Activated naive CD4-positive, alpha-beta T cell treated with anti-CD3 and anti-CD28 coated beads, Interleukin-2, amount 10 ng/mL, durations not matched to agents 7 days and 5 days (primary cell): ENCODE measurements around the gene RPUSD1.

ENCODE experiments used
- CTCF ChIA-PET: fragments of 350-600 bp; sonication (Branson Sonifier 250); formaldehyde crosslinking; loops from one replicate; lab custom pipeline; 2021; ENCODE audit warnings: antibody characterized with exemption; lab: Charles Lee
- DNase-seq: peaks from one replicate; pipeline ENCODE4 v3.0.0-alpha.2; 2020
- H3K27ac Mint-ChIP-seq: one replicate; pipeline ENCODE4 v1.8.0; 2021; ENCODE audit warnings: mild to moderate bottlenecking, moderate library complexity, mixed read lengths
- H3K27me3 Mint-ChIP-seq: one replicate; pipeline ENCODE4 v1.8.0; 2021; ENCODE audit warnings: mild to moderate bottlenecking, mixed read lengths
- H3K36me3 Mint-ChIP-seq: one replicate; pipeline ENCODE4 v1.8.0; 2021; ENCODE audit warnings: mixed read lengths
- H3K4me1 Mint-ChIP-seq: one replicate; pipeline ENCODE4 v1.8.0; 2021; ENCODE audit warnings: mixed read lengths
- H3K4me3 Mint-ChIP-seq: one replicate; pipeline ENCODE4 v1.8.0; 2021; ENCODE audit warnings: mild to moderate bottlenecking, moderate library complexity, mixed read lengths
- H3K9me3 Mint-ChIP-seq: one replicate; pipeline ENCODE4 v1.8.0; 2021; ENCODE audit warnings: mixed read lengths

RPUSD1 gene

GRCh38 chr16:736936-737481, 51.2 kb downstream of the RPUSD1 start:
- no peaks in the 10 kb centered on the region for H3K9me3 Mint-ChIP-seq
- peaks cover 28% of the 10 kb centered on the region for H3K4me1 Mint-ChIP-seq
- CTCF ChIA-PET, result interaction anchor here (1.4 to 1.5 kb wide), 3 partner anchors 11 to 16 kb away, joined by 3 to 4 read pairs (median 3); partner anchors contain the start of genes ANTKMT and CCDC78
- H3K4me3 Mint-ChIP-seq, result no peak overlapping the region
- H3K27ac Mint-ChIP-seq, result no peak overlapping the region
- H3K27me3 Mint-ChIP-seq, result no peaks in the 10 kb centered on the region
- H3K36me3 Mint-ChIP-seq, result peaks cover 14% of the 10 kb centered on the region
- no peak for DNase-seq

GRCh38 chr16:735982-736453, 52.2 kb downstream of the RPUSD1 start:
- Mint-ChIP-seq H3K4me3 (no peak overlapping the region), H3K36me3 (peaks cover 14% of the 10 kb centered on the region), H3K4me1 (peaks cover 28% of the 10 kb centered on the region), H3K27ac (peak overlapping the region; percentile 24), H3K9me3 (no peaks in the 10 kb centered on the region), H3K27me3 (no peaks in the 10 kb centered on the region)
- DNase-seq, result peak; percentile 48
- CTCF ChIA-PET, result interaction anchor here (1.0 to 1.7 kb wide), 7 partner anchors 9 to 23 kb away, joined by 3 to 10 read pairs (median 3); partner anchors contain the start of genes ANTKMT, CCDC78 and METRN

- Mint-ChIP-seq H3K9me3 (no peaks in the 10 kb centered on the region), H3K4me3 (no peak overlapping the region), H3K27me3 (no peaks in the 10 kb centered on the region), H3K36me3 (peaks cover 14% of the 10 kb centered on the region), H3K27ac (no peak overlapping the region), H3K4me1 (peaks cover 28% of the 10 kb centered on the region)
- no peak for DNase-seq
- CTCF ChIA-PET, result interaction anchor here (1.0 to 1.7 kb wide), 6 partner anchors 9 to 22 kb away, joined by 3 to 10 read pairs (median 4); partner anchors contain the start of genes ANTKMT, CCDC78 and METRN
Measured at GRCh38 chr16:734981-735881, 53.0 kb downstream of the RPUSD1 start.
